GM12864 (cell line): ENCODE results near the gene ZNF594.
"Not testable (repeated sequence)": the region's sequence is repeated elsewhere in the genome, so short reads cannot be mapped to it uniquely, and the experiment has no call there.

Experiments
- DNase-seq: peaks from one replicate; pipeline ENCODE4 v3.0.0-alpha.2; 2011; ENCODE audit warnings: low read depth
- H3K4me3 ChIP-seq: 2 replicates; pipeline ENCODE4 v1.5.1; 2011; ENCODE audit warnings: mild to moderate bottlenecking, low read depth, low read length, control low read depth
- CTCF ChIP-seq: IDR thresholded peaks from 2 replicates; pipeline ENCODE4 v1.5.1; 2011; ENCODE audit warnings: low read depth, mild to moderate bottlenecking, moderate library complexity, low read length, control low read depth, inconsistent platforms; ENCODE audit errors: missing control alignments

ZNF594 gene

DNA sequence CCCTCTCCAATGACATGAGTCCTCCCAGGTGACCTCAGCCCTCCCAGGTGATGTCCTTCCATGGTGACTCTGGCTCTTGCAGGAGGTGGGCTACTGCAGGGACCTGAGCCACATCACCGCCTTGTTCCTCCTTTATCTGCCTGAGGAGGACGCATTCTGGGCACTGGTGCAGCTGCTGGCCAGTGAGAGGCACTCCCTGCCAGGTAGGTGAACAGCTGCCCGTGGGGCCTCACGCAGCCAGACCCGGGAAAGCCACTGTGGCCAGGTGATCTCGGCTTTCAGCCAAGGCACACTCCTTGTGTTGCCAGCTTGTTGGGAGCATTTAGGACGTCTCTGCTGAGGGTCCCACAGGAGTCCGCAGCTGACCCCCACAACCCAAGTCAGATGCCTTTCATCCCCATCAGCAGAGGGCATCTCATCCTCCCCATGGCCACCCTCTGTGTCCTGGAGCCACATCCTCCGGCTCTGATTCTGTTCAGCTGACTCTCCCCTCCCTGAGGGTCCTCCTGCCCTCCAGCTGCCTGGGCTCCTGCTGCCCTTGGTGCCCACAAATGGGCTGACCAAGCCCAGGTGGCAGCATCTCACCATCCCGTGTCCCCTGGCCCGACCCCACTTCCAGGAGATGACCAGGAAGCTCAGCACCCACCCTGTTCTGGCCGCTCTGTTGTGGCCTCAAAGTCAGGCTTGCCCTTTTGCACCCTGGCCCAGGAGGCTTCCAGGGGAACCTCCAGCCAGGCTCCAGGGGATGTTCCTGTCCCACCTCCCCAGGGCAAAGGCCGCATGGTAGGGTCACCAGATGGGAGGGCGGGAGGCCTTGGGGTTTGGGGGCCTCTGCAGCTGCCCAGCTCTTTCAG is 55.7 kb downstream of the ZNF594 start:
- H3K4me3 ChIP-seq = no peak overlapping the region
- no peak for TF ChIP-seq CTCF
- DNase-seq = no peak

- not testable (repeated sequence) for H3K4me3 ChIP-seq, DNase-seq
These were observed 56.4 kb downstream of the ZNF594 start for GRCh38 chr17:5135131-5135712.

DNA sequence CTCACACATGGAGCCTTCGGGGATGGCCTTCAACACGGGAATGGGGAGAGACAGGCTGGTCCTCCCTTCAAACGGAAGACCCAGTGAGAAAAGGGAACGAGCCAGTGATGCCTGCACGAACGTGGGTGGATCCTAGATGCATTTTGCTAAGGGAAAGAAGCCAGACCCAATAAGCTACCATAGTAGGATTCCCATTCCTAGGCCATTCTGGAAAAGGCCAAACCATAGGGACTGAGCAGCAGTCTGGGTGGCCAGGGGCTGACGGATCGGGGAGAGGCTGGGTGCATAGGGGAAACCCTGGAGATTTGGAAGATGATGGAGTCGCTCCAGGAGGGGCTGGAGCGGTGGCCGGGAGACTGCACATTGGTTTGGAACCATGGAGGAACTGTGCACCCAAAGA is 57.1 kb downstream of the ZNF594 start:
- DNase-seq, H3K4me3 ChIP-seq: not testable (repeated sequence)

DNA sequence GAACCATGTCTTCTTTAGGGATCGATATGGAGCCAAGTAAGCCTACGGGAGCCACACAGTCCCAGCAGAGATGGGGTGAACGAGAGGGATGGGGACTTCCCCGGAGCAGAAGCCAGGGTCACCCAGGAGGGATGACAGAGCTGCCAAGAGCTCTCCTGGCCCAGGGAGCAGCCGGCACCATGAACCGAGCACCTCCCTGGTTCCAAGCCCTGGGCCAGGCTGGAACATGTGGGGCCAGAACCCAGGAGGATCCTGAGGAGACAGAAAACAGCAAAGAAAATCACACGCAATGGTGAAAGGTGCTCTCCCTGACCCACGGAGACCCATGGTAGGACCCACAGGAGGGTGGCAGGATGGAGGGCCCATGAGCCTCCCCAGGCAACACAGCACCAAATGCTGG is 57.7 kb downstream of the ZNF594 start:
- not testable (repeated sequence) for H3K4me3 ChIP-seq, DNase-seq

DNA sequence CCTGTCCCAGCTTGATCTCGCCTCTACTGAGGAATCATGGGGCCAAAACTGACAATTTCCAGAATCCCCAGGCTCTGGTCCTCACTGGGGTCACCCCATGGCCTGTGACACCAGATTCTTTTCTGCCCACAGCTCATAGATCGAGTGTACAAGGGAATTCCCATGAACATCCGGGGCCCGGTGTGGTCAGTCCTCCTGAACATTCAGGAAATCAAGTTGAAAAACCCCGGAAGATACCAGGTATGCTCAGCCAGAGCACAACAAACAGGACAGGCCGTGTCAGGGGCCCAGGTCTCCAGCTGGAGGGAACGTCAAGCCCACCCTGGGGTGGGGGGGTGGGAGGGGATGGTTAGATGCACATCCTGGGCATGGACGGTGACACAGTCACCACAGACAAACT is 58.4 kb downstream of the ZNF594 start:
- no peak overlapping the region for H3K4me3 ChIP-seq
- no peak for TF ChIP-seq CTCF
- no peak for DNase-seq

DNA sequence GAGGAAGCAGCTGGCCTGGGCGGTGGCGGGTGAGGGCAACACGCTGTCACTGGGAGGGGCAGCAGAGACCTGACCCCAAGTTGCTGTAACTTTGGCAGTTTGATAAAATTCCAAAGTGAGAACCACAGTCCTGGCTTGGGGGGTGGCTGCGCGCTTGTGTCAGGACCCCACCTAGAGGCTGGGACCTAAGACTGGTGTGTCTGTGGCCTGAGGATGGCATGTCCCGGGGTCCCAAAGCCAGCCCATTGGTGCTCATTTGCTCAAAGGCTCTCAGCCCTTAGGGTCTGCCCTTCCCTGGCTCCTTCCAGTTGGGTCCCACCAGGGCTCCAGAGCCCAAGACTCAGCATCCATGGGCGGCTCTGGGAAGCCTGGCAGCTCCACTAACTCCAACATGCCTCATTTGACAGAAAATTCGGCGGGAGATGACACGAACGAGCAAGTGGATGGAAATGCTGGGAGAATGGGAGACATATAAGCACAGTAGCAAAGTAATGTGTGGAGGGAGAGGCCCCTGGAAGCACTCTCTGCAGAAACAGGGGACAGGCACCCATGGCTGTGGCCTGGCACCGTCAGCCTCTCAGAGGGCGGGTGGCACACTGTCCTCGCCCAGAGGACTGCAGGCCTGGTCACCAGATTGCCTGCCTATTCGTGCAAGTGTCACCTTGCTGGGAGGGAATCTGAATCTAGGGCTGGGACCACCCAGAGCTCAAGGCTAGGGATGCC is 59.0 kb downstream of the ZNF594 start:
- DNase-seq = not testable (repeated sequence)

GRCh38 chr17:5131799-5132502 is 59.7 kb downstream of the ZNF594 start:
- not testable (repeated sequence) for H3K4me3 ChIP-seq, DNase-seq

More for the DNA sequence above, 59.0 kb downstream of the ZNF594 start:
- H3K4me3 ChIP-seq = not testable (repeated sequence)

GRCh38 chr17:5131146-5131715 is 60.4 kb downstream of the ZNF594 start:
- DNase-seq = no peak
- H3K4me3 ChIP-seq = no peak overlapping the region
- no peak for TF ChIP-seq CTCF

- H3K4me3 ChIP-seq, DNase-seq: not testable (repeated sequence)
These were observed 61.0 kb downstream of the ZNF594 start for GRCh38 chr17:5130687-5131086.

DNA sequence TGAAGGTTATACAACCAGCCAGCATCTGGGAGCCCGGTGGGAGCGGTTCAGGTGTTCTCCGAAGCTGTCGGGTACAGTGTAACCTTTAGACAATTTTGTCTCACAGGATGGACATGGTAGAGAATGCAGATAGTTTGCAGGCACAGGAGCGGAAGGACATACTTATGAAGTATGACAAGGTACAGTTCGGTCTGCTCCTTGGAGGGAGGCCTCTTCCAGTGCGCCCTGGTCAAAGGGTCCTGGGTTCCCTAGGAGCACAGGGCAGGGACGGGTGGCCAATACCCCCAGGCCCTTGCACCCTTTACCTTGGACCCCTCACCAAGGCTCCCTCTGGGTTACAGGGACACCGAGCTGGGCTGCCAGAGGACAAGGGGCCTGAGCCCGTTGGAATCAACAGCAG is 61.4 kb downstream of the ZNF594 start:
- not testable (repeated sequence) for DNase-seq, H3K4me3 ChIP-seq

- DNase-seq, H3K4me3 ChIP-seq: not testable (repeated sequence)
These were observed 61.9 kb downstream of the ZNF594 start for GRCh38 chr17:5129770-5130169.
